Measurements from ENCODE around the gene TGM1. TPM values are rescaled to one million over a fixed set of nuclear protein-coding genes. Genes with fewer than 3 reads are reported as not detected.

Gene TGM1
- total RNA-seq, 2 donors from 2014 or later, result 11.9 to 36.9 TPM

DNA sequence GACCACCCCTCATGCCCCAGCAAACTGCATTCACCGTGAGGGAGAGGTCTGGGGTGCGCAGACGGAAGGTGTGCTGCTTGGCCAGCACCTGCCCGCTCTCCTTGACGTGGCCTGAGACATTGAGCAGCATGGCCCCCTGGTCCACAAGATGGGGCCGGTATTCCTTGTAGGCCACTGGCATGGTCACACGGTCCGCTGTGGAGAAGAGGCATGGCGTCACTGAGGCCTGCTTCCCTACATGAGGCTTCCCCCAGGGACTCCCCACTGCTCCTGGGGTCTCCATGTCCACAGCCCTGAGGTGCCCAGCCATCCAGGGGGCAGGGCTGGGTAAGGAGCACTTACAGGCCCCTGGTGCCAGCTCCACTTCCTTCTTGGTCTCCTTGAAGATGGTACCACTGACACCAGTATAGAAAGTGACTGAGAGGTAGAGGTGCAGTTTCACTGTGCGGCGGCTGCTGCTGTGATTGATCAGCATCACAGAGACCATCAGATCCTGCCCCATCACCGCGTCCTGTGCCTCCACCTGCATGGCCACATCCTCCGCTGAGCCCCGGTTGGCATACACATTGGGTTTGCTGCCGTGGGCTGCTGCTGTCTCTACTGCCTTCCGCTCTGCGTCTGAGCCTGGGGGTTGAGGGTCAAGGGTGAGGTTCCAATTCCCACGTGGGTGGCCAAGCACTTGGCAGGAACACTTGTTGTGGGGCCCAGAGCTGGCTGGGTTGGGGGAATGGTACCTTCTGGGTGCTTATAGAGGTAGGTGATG lies 8.2 kb downstream of the TGM1 start:
- Histone ChIP-seq H3K27me3 (no peaks in the 10 kb centered on the region), H3K9me3 (no peaks in the 10 kb centered on the region), H3K4me1 (no peaks in the 10 kb centered on the region), H3K27ac (no peak overlapping the region), H3K4me3 (no peak overlapping the region), H3K36me3 (no peaks in the 10 kb centered on the region)
- no peak for TF ChIP-seq CTCF (IDR thresholded peaks at IDR 0.05)
- DNase-seq (ENCODE audit: low spot score), result no peak

DNA sequence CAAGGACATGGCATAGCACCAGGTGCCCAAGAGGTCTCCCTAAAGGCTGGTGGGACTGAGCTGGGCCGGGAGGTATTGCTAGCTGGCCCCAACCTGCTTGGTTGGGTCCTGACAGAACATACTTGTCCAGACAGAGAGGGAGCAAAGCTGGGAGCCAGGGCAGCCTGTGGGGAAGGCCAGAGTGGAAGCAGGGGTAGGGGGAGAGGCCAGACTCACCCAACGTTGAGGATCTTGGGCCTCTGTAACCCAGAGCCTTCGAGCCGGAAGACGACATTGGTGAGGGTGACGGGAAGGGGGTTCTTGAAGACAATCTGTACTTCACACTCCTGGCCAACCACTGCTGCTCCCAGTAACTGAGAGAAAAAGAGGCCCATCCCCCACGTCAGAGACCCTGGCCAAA lies 9.0 kb downstream of the TGM1 start:
- TF ChIP-seq CTCF (IDR thresholded peaks at IDR 0.05), result no peak
- DNase-seq (ENCODE audit: low spot score), result no peak
- Histone ChIP-seq H3K4me3 (no peak overlapping the region), H3K27me3 (no peaks in the 10 kb centered on the region), H3K4me1 (no peaks in the 10 kb centered on the region), H3K36me3 (no peaks in the 10 kb centered on the region), H3K27ac (no peak overlapping the region), H3K9me3 (no peaks in the 10 kb centered on the region)

DNA sequence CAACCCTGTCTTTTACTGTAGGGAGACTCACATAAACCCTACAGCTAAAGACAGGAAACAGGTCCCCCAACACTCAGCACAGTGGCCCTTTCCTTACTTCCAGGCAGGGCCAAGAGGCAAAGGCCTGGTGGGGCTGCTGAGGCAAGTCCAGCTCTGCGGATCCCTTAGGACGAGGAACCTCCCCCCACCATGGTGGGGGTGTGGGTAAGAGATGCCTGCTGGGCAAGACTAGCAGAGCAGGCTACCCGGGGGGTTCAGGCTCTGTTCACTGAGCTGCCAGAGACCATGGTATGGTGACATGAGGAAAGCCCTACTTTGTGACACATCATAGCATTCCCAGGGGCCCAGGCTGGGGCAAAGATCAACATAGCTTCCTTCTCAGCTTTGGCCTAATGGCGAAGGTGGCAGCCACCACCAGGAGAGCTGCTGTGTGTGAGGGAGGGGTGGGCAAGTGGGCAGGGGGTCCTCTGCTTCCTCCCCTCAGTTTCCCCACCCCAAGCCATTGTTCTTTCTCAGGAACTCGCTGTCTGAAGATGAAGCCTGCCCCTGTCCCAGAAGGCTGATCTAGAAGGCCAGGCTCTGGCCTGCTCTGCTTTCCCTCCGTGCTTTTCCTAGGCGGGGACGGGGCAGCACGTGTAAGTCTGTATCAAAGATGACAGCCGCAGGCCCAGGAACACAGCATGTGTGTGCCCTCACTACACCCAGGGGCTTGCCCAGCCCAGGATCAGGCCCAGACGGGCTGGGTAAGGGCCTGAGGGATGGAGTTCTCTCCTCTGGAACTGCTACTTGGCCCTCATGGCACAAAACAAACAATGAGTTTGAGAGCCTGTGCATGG lies 10.5 kb downstream of the TGM1 start:
- Histone ChIP-seq H3K27me3 (no peaks in the 10 kb centered on the region), H3K27ac (no peak overlapping the region), H3K4me3 (no peak overlapping the region), H3K9me3 (no peaks in the 10 kb centered on the region), H3K36me3 (no peaks in the 10 kb centered on the region), H3K4me1 (no peaks in the 10 kb centered on the region)
- no peak for TF ChIP-seq CTCF (IDR thresholded peaks at IDR 0.05)
- DNase-seq (ENCODE audit: low spot score), result no peak

- no peaks in the 10 kb centered on the region for H3K36me3 ChIP-seq
- no peaks in the 10 kb centered on the region for H3K9me3 ChIP-seq
- H3K4me1 ChIP-seq, result no peaks in the 10 kb centered on the region
- no peak for TF ChIP-seq CTCF (IDR thresholded peaks at IDR 0.05)
- no peaks in the 10 kb centered on the region for H3K27me3 ChIP-seq
- H3K4me3 ChIP-seq, result no peak overlapping the region
- DNase-seq (ENCODE audit: low spot score), result no peak
- no peak overlapping the region for H3K27ac ChIP-seq
These were observed 11.1 kb downstream of the TGM1 start for GRCh38 chr14:24251880-24252288.

DNA sequence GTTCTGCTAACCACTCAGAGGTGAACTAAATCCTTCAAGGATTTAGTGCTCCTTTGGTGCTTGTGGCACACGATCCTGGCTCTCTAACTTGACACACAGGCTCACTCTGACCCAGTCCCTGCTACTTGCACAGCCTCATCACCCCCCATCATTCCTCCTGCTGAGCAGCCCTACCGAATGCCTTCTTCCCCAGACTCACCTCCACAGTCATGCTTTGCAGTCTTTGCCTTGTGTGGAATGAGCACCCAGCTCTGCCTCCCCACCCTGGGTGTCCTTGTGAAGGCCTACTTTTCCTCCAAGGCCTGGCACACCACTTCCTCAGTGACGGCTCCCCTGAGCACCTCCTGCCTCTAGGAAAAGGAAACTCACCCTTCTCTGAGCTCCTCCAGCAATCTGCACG lies 12.6 kb downstream of the TGM1 start:
- no peaks in the 10 kb centered on the region for H3K4me1 ChIP-seq
- no peak overlapping the region for H3K27ac ChIP-seq
- no peaks in the 10 kb centered on the region for H3K36me3 ChIP-seq
- no peak for TF ChIP-seq CTCF (IDR thresholded peaks at IDR 0.05)
- H3K27me3 ChIP-seq, result no peaks in the 10 kb centered on the region
- H3K4me3 ChIP-seq, result no peak overlapping the region
- H3K9me3 ChIP-seq, result no peaks in the 10 kb centered on the region
- no peak for DNase-seq (ENCODE audit: low spot score)

Data from right atrium auricular region (tissue), 2 donors.